ENCODE data around the gene USE1. TPM values are rescaled to one million over a fixed set of nuclear protein-coding genes. Genes with fewer than 3 reads are reported as not detected.

The USE1 gene
- total RNA-seq, 1 donor from 2014 or later: 19.8 TPM

GRCh38 chr19:17263712-17264640 lies 48.8 kb downstream of the USE1 start:
- Mint-ChIP-seq H3K4me3 (ENCODE audit: unreplicated experiment) (no peak overlapping the region), H3K27me3 (ENCODE audit: low read depth, unreplicated experiment) (peaks cover 10% of the 10 kb centered on the region), H3K4me1 (ENCODE audit: low read depth, unreplicated experiment) (peaks cover 2% of the 10 kb centered on the region), H3K27ac (ENCODE audit: unreplicated experiment) (no peak overlapping the region), H3K9me3 (ENCODE audit: unreplicated experiment) (no peaks in the 10 kb centered on the region), H3K36me3 (ENCODE audit: low read depth, unreplicated experiment) (no peaks in the 10 kb centered on the region)
- FAIRE-seq (no peak), DNase-seq (ENCODE audit: low read depth) (no peak)
- H4K20me1 ChIP-seq (ENCODE audit: insufficient read depth, low read length): no peaks in the 10 kb centered on the region
- H3K27ac ChIP-seq (ENCODE audit: low read depth, low read length): no peak overlapping the region
- TF ChIP-seq EZH2 (IDR thresholded peaks at IDR 0.05; ENCODE audit: insufficient read depth, low read length) (no peak), CTCF (IDR thresholded peaks at IDR 0.05; ENCODE audit: insufficient read depth, low read depth, low read length) (no peak)
- H3K9me3 ChIP-seq (ENCODE audit: insufficient read depth, low read depth, low read length): peaks cover 10% of the 10 kb centered on the region
- H3K4me3 ChIP-seq (ENCODE audit: insufficient read depth, low read depth, low read length): no peak overlapping the region
- no peak overlapping the region for H3K4me2 ChIP-seq (ENCODE audit: low read length)
- H3K36me3 ChIP-seq (ENCODE audit: insufficient read depth, low read length): no peaks in the 10 kb centered on the region
- H3K79me2 ChIP-seq (ENCODE audit: insufficient read depth, low read length): peaks cover 14% of the 10 kb centered on the region
- no peaks in the 10 kb centered on the region for H3K4me1 ChIP-seq (ENCODE audit: insufficient read depth, low read length)
- H2AFZ ChIP-seq (ENCODE audit: low read depth, low read length): peak overlapping the region; percentile 47
- H3K9ac ChIP-seq (ENCODE audit: low read length): no peak overlapping the region
- no peaks in the 10 kb centered on the region for H3K27me3 ChIP-seq (ENCODE audit: insufficient read depth, low read length)

- no peak within 1 kb of the TSS for H3K27ac ChIP-seq (ENCODE audit: low read depth, low read length)
- no peaks in the 10 kb centered on the region for H4K20me1 ChIP-seq (ENCODE audit: insufficient read depth, low read length)
- DNase-seq (ENCODE audit: low read depth) (no peak), FAIRE-seq (no peak)
- H3K9ac ChIP-seq (ENCODE audit: low read length): no peak within 1 kb of the TSS
- H3K36me3 ChIP-seq (ENCODE audit: insufficient read depth, low read length): no peaks in the 10 kb centered on the region
- H3K4me2 ChIP-seq (ENCODE audit: low read length): no peak within 1 kb of the TSS
- no peak within 1 kb of the TSS for H3K4me3 Mint-ChIP-seq (ENCODE audit: unreplicated experiment)
- no peaks in the 10 kb centered on the region for H3K9me3 Mint-ChIP-seq (ENCODE audit: unreplicated experiment)
- H3K4me3 ChIP-seq (ENCODE audit: insufficient read depth, low read depth, low read length): no peak within 1 kb of the TSS
- H2AFZ ChIP-seq (ENCODE audit: low read depth, low read length): peak within 1 kb of the TSS; percentile 47
- peaks cover 4% of the 10 kb centered on the region for H3K9me3 ChIP-seq (ENCODE audit: insufficient read depth, low read depth, low read length)
- H3K79me2 ChIP-seq (ENCODE audit: insufficient read depth, low read length): peaks cover 16% of the 10 kb centered on the region
- H3K4me1 ChIP-seq (ENCODE audit: insufficient read depth, low read length): no peaks in the 10 kb centered on the region
- TF ChIP-seq CTCF (IDR thresholded peaks at IDR 0.05; ENCODE audit: insufficient read depth, low read depth, low read length) (no peak), EZH2 (IDR thresholded peaks at IDR 0.05; ENCODE audit: insufficient read depth, low read length) (no peak)
- H3K27me3 Mint-ChIP-seq (ENCODE audit: low read depth, unreplicated experiment): peaks cover 6% of the 10 kb centered on the region
- H3K27me3 ChIP-seq (ENCODE audit: insufficient read depth, low read length): no peaks in the 10 kb centered on the region
- peaks cover 2% of the 10 kb centered on the region for H3K4me1 Mint-ChIP-seq (ENCODE audit: low read depth, unreplicated experiment)
- no peaks in the 10 kb centered on the region for H3K36me3 Mint-ChIP-seq (ENCODE audit: low read depth, unreplicated experiment)
- no peak within 1 kb of the TSS for H3K27ac Mint-ChIP-seq (ENCODE audit: unreplicated experiment)
Measured at GRCh38 chr19:17264641-17264979, 49.5 kb downstream of the USE1 start, which contains the start of gene USHBP1. TSS of gene USHBP1 (minus strand) at chr19:17264745. CDS start at chr19:17264299, 446 bp downstream.

GRCh38 chr19:17266026-17266425 lies 50.9 kb downstream of the USE1 start:
- peaks cover under 1% of the 10 kb centered on the region for H3K36me3 ChIP-seq (ENCODE audit: insufficient read depth, low read length)
- Mint-ChIP-seq H3K27me3 (ENCODE audit: low read depth, unreplicated experiment) (no peaks in the 10 kb centered on the region), H3K4me1 (ENCODE audit: low read depth, unreplicated experiment) (peaks cover 2% of the 10 kb centered on the region), H3K36me3 (ENCODE audit: low read depth, unreplicated experiment) (peaks cover 3% of the 10 kb centered on the region), H3K4me3 (ENCODE audit: unreplicated experiment) (no peak overlapping the region), H3K27ac (ENCODE audit: unreplicated experiment) (no peak overlapping the region), H3K9me3 (ENCODE audit: unreplicated experiment) (no peaks in the 10 kb centered on the region)
- H3K4me2 ChIP-seq (ENCODE audit: low read length): no peak overlapping the region
- H3K27me3 ChIP-seq (ENCODE audit: insufficient read depth, low read length): no peaks in the 10 kb centered on the region
- peaks cover 16% of the 10 kb centered on the region for H3K79me2 ChIP-seq (ENCODE audit: insufficient read depth, low read length)
- TF ChIP-seq CTCF (IDR thresholded peaks at IDR 0.05; ENCODE audit: insufficient read depth, low read depth, low read length): no peak
- TF ChIP-seq EZH2 (IDR thresholded peaks at IDR 0.05; ENCODE audit: insufficient read depth, low read length): no peak
- H3K27ac ChIP-seq (ENCODE audit: low read depth, low read length): no peak overlapping the region
- DNase-seq (ENCODE audit: low read depth) (no peak), FAIRE-seq (no peak)
- H3K9ac ChIP-seq (ENCODE audit: low read length): no peak overlapping the region
- H4K20me1 ChIP-seq (ENCODE audit: insufficient read depth, low read length): no peaks in the 10 kb centered on the region
- H3K9me3 ChIP-seq (ENCODE audit: insufficient read depth, low read depth, low read length): no peaks in the 10 kb centered on the region
- no peak overlapping the region for H3K4me3 ChIP-seq (ENCODE audit: insufficient read depth, low read depth, low read length)
- H3K4me1 ChIP-seq (ENCODE audit: insufficient read depth, low read length): no peaks in the 10 kb centered on the region
- no peak overlapping the region for H2AFZ ChIP-seq (ENCODE audit: low read depth, low read length)
